GM21390 (cell line): ENCODE results near the gene TNFRSF8.

Experiments
- ATAC-seq: cut with Tn5 transposase; IDR thresholded peaks from one replicate; pipeline ENCODE4 v1.9.1; 2021; ENCODE audit not compliant: unreplicated experiment

TNFRSF8 gene

GRCh38 chr1:12059722-12060464, 3.2 kb upstream of the TNFRSF8 start:
- ATAC-seq, result no peak

- no peak for ATAC-seq
Observed at GRCh38 chr1:12060500-12060899, 2.6 kb upstream of the TNFRSF8 start.

- no peak for ATAC-seq
Observed at GRCh38 chr1:12064073-12064969, 1.2 kb downstream of the TNFRSF8 start.

- no peak for ATAC-seq
Observed at GRCh38 chr1:12065872-12066271, 2.8 kb downstream of the TNFRSF8 start.

- ATAC-seq, result peak; percentile 40
Observed at GRCh38 chr1:12067900-12068821, 5.1 kb downstream of the TNFRSF8 start.

GRCh38 chr1:12069623-12070244, 6.6 kb downstream of the TNFRSF8 start:
- ATAC-seq, result no peak

- no peak for ATAC-seq
Observed at GRCh38 chr1:12071892-12072291, 8.8 kb downstream of the TNFRSF8 start.

GRCh38 chr1:12072741-12073140, 9.6 kb downstream of the TNFRSF8 start:
- no peak for ATAC-seq

GRCh38 chr1:12073796-12074195, 10.7 kb downstream of the TNFRSF8 start:
- ATAC-seq, result no peak

- ATAC-seq, result no peak
Observed at GRCh38 chr1:12075195-12076114, 12.4 kb downstream of the TNFRSF8 start.

- no peak for ATAC-seq
Observed at GRCh38 chr1:12076425-12077005, 13.4 kb downstream of the TNFRSF8 start.

- peak; percentile 14 for ATAC-seq
Observed at GRCh38 chr1:12078575-12078937, 15.5 kb downstream of the TNFRSF8 start.

GRCh38 chr1:12078938-12079861, 16.1 kb downstream of the TNFRSF8 start:
- ATAC-seq, result peak; percentile 60

GRCh38 chr1:12080156-12080555, 17.1 kb downstream of the TNFRSF8 start:
- no peak for ATAC-seq

GRCh38 chr1:12080773-12081556, 17.9 kb downstream of the TNFRSF8 start:
- ATAC-seq, result no peak

- no peak for ATAC-seq
Observed at GRCh38 chr1:12081648-12082396, 18.7 kb downstream of the TNFRSF8 start.

GRCh38 chr1:12082988-12083387, 19.9 kb downstream of the TNFRSF8 start:
- ATAC-seq, result no peak
